ENCODE measurements around the gene TCEAL1.

Gene TCEAL1

DNA sequence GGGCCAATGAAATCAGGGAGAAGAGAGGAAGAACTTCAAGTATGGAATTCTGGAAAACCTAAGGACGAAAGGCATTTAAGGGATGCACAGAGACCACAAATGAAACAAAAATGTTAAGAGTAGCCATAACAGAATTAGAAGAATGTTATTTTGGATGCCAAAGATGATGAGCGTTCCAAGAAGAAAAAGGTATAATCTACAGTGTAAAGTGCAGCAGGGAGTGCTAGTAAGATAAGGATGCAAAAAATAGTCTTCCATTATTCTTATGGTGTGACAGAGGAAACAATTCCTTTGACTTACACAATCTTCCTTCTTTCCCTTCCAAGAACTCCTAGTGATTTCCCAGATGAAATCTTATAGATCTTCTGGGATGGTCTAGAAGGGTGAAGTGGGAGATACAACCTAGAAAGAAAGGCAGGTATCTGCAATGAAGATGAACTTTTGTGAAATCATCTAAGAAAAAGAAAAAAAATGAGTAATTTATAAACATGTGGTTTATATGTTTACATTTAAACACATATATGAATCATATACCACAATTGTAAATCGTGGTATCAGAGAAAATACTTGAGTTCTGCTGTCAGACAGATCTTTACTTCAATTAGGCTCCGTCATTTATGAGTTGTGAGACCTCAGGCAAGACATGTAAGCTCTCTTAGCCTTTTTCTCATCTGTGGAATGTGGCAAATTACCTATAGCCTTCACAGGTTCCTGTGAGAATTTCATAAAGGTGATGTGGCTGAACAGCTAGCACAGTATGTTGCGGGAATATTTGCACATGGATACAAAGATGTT, 49.6 kb downstream of the TCEAL1 start:
- no peak for DNase-seq (ENCODE audit: low read depth, low spot score)
